Upper lobe of right lung (tissue), 1 donor: Measurements from ENCODE around the gene TAS2R13. TPM values are rescaled to one million over a fixed set of nuclear protein-coding genes. Genes with fewer than 3 reads are reported as not detected.

Source experiments
- ATAC-seq: fragments of 200-7000 bp; cut with Tn5 transposase; one replicate; pipeline ENCODE4 v1.9.1; 2020; ENCODE audit warnings: mild to moderate bottlenecking, moderate library complexity
- DNase-seq: peaks from one replicate; pipeline ENCODE4 v3.0.0-alpha.2; 2020
- H3K27ac ChIP-seq: fragments of 200-600 bp; one replicate; pipeline ENCODE4 v1.8.0; 2022
- H3K27me3 ChIP-seq: fragments of 200-600 bp; one replicate; pipeline ENCODE4 v1.8.0; 2022; ENCODE audit warnings: mild to moderate bottlenecking
- H3K36me3 ChIP-seq: fragments of 200-600 bp; one replicate; pipeline ENCODE4 v1.8.0; 2022
- H3K4me1 ChIP-seq: fragments of 200-600 bp; one replicate; pipeline ENCODE4 v1.8.0; 2022
- H3K4me3 ChIP-seq: fragments of 200-600 bp; one replicate; pipeline ENCODE4 v1.8.0; 2022; ENCODE audit warnings: mild to moderate bottlenecking
- H3K9me3 ChIP-seq: fragments of 200-600 bp; one replicate; pipeline ENCODE4 v1.8.0; 2022
- intact Hi-C: fragments of 100-400 bp; cut with DNase I; formaldehyde crosslinking; loops from one replicate; pipeline ENCODE4 v1.11.0; 2022
- total RNA-seq: library from RNA; stranded (reverse); fragmentation: NEBNext Ultra II Directional; extraction: Animal tissue kit (Norgen Biotek cat#: 25700); gene quantifications from one replicate; pipeline ENCODE4 v1.2.1, GENCODE V29; 2021
- TF ChIP-seq, protein P1 (sequence below): fragments of 200-600 bp; IDR thresholded peaks from one replicate; pipeline ENCODE4 v1.8.0; 2022; ENCODE audit warnings: antibody characterized with exemption
- donor health status: DM: no; HTN: yes; CAD: no; lungs with severe emphysema.

Gene TAS2R13
- total RNA-seq, 1 donor from 2014 or later = 1.3 TPM

DNA sequence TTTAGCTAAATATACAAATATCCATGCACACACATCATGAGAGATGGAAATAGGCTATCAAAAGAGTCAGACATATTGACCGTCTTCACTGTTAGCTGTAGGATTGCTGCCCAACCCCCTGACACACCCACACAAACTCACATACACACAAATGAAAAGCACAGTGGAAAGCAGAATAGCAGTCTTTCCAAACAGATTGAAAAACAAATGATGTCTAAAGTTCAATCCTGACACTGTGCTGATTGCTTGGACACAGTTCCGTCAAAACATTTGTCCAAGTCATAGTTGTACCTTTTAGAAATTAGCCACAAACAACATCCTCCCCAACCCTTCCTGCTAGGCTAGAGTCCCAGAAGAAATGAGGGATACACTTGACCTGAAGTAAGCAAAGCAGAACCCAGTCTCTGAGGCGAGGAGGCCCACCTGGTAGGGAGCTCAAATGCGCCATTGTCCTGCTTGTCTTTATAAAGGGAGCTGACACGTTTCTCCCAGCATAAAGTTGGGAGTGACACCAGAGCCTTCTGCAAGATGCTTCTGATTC is 19.5 kb upstream of the TAS2R13 start, which contains the start of gene PRH2:
Gene PRH2, plus strand, starts transcription at position 491 of the 541 bp plus-strand sequence. Its CDS starts 38 bp downstream, at position 529.
- no peak for ATAC-seq
- no peak within 1 kb of the TSS for H3K27ac ChIP-seq
- H3K27me3 ChIP-seq = no peaks in the 10 kb centered on the region
- no peaks in the 10 kb centered on the region for H3K4me1 ChIP-seq
- intact Hi-C loops = no loop called here
- H3K9me3 ChIP-seq = no peaks in the 10 kb centered on the region
- H3K4me3 ChIP-seq = no peak within 1 kb of the TSS
- TF ChIP-seq, protein P1, sequence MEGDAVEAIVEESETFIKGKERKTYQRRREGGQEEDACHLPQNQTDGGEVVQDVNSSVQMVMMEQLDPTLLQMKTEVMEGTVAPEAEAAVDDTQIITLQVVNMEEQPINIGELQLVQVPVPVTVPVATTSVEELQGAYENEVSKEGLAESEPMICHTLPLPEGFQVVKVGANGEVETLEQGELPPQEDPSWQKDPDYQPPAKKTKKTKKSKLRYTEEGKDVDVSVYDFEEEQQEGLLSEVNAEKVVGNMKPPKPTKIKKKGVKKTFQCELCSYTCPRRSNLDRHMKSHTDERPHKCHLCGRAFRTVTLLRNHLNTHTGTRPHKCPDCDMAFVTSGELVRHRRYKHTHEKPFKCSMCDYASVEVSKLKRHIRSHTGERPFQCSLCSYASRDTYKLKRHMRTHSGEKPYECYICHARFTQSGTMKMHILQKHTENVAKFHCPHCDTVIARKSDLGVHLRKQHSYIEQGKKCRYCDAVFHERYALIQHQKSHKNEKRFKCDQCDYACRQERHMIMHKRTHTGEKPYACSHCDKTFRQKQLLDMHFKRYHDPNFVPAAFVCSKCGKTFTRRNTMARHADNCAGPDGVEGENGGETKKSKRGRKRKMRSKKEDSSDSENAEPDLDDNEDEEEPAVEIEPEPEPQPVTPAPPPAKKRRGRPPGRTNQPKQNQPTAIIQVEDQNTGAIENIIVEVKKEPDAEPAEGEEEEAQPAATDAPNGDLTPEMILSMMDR = no peak
- DNase-seq = no peak
- H3K36me3 ChIP-seq = no peaks in the 10 kb centered on the region

DNA sequence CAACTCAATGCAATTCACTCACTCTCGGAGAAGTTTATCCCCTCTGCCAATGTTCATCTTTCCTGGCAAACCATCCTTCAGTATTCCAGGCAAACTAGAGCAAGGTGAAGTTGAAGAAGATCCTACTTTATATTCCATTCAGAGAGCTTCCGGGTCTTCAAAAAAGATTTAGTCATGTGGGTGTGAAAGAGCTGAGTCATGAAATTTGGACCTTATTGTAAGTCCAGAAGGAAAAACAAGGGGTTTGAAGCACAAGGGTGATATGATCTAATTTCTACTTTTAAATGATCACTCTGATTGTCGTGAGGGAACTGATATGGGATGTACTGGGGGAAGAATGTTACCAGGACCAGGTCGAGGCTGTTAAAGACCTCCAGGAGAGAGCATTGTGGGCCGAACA is 16.9 kb upstream of the TAS2R13 start:
- ATAC-seq = no peak
- H3K9me3 ChIP-seq = no peaks in the 10 kb centered on the region
- intact Hi-C loops = no loop called here
- H3K36me3 ChIP-seq = no peaks in the 10 kb centered on the region
- no peaks in the 10 kb centered on the region for H3K4me1 ChIP-seq
- no peak overlapping the region for H3K27ac ChIP-seq
- no peak for DNase-seq
- TF ChIP-seq, protein P1 = no peak
- no peak overlapping the region for H3K4me3 ChIP-seq
- H3K27me3 ChIP-seq = no peaks in the 10 kb centered on the region

DNA sequence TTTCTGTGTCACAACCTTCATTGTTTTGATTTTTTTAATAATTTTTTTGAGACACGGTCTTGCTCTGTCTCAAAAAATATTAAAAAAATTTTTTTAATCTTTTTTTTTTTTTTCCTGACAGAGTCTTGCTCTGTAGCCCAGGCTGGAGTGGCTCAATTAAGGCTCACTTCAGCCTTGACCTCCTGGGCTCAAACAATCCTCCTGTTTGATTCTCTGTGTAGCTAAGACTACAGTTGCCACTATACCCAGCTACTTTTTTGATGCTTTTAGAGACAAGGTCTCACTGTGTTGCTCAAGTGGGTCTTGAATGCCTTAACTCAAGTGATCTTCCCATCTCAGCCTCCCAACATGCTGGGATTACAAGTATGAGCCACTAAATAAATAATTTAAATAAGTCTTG is 10.4 kb upstream of the TAS2R13 start:
- Histone ChIP-seq H3K4me3 (no peak overlapping the region), H3K27me3 (no peaks in the 10 kb centered on the region), H3K36me3 (no peaks in the 10 kb centered on the region), H3K27ac (no peak overlapping the region), H3K4me1 (no peaks in the 10 kb centered on the region), H3K9me3 (no peaks in the 10 kb centered on the region)
- DNase-seq (no peak), ATAC-seq (no peak)
- intact Hi-C loops = no loop called here
- TF ChIP-seq, protein P1 = no peak

GRCh38 chr12:10910380-10910779 is 1.0 kb upstream of the TAS2R13 start:
- Histone ChIP-seq H3K9me3 (peaks cover 3% of the 10 kb centered on the region), H3K36me3 (no peaks in the 10 kb centered on the region), H3K4me1 (no peaks in the 10 kb centered on the region), H3K4me3 (no peak overlapping the region), H3K27ac (no peak overlapping the region), H3K27me3 (no peaks in the 10 kb centered on the region)
- DNase-seq = no peak
- TF ChIP-seq, protein P1 = no peak
- no peak for ATAC-seq
- intact Hi-C loops = no loop called here

- ATAC-seq = no peak
- H3K4me1 ChIP-seq = no peaks in the 10 kb centered on the region
- peaks cover 22% of the 10 kb centered on the region for H3K9me3 ChIP-seq
- intact Hi-C loops = no loop called here
- no peak overlapping the region for H3K27ac ChIP-seq
- no peaks in the 10 kb centered on the region for H3K27me3 ChIP-seq
- H3K4me3 ChIP-seq = no peak overlapping the region
- TF ChIP-seq, protein P1 = no peak
- no peak for DNase-seq
- no peaks in the 10 kb centered on the region for H3K36me3 ChIP-seq
Measured at GRCh38 chr12:10904686-10905085, 4.7 kb downstream of the TAS2R13 start.

- ATAC-seq (no peak), DNase-seq (no peak)
- intact Hi-C loops = no loop called here
- Histone ChIP-seq H3K36me3 (no peaks in the 10 kb centered on the region), H3K27ac (no peak overlapping the region), H3K4me1 (no peaks in the 10 kb centered on the region), H3K27me3 (no peaks in the 10 kb centered on the region), H3K4me3 (no peak overlapping the region), H3K9me3 (peaks cover 22% of the 10 kb centered on the region)
- TF ChIP-seq, protein P1 = no peak
Measured at GRCh38 chr12:10901427-10901826, 7.9 kb downstream of the TAS2R13 start.
